Activated CD8-positive, alpha-beta T cell treated with anti-CD3 and anti-CD28 coated beads, Interleukin-2, amount 10 ng/mL, durations not matched to agents 7 days and 5 days (primary cell): ENCODE results near the gene SFSWAP. TPM values are rescaled to one million over a fixed set of nuclear protein-coding genes. Genes with fewer than 3 reads are reported as not detected.
"Not testable (repeated sequence)": the region's sequence is repeated elsewhere in the genome, so short reads cannot be mapped to it uniquely, and the experiment has no call there.

Experiments used
- ATAC-seq: fragments of 150-1000 bp; cut with Tn5 transposase; one replicate; pipeline ENCODE4 v1.10.0; 2021; ENCODE audit warnings: moderate library complexity
- CTCF ChIA-PET: fragments of 350-600 bp; sonication (Branson Sonifier 250); formaldehyde crosslinking; loops from one replicate; lab custom pipeline; 2021; ENCODE audit warnings: antibody characterized with exemption; lab: Charles Lee
- POLR2A ChIA-PET: fragments of 350-600 bp; sonication (Branson Sonifier 250); formaldehyde crosslinking; loops from one replicate; lab custom pipeline; 2021; ENCODE audit warnings: antibody characterized with exemption; lab: Charles Lee
- DNase-seq: peaks from one replicate; pipeline ENCODE4 v3.0.0-alpha.2; 2020
- H3K27ac Mint-ChIP-seq: one replicate; pipeline ENCODE4 v1.8.0; 2021; ENCODE audit warnings: mild to moderate bottlenecking, mixed read lengths
- H3K27me3 Mint-ChIP-seq: one replicate; pipeline ENCODE4 v1.8.0; 2021; ENCODE audit warnings: low read depth, mixed read lengths
- H3K36me3 Mint-ChIP-seq: one replicate; pipeline ENCODE4 v1.8.0; 2021; ENCODE audit warnings: low read depth, mixed read lengths
- H3K4me1 Mint-ChIP-seq: one replicate; pipeline ENCODE4 v1.8.0; 2021; ENCODE audit warnings: low read depth, mixed read lengths
- H3K4me3 Mint-ChIP-seq: one replicate; pipeline ENCODE4 v1.8.0; 2021; ENCODE audit warnings: mild to moderate bottlenecking, mixed read lengths
- H3K9me3 Mint-ChIP-seq: one replicate; pipeline ENCODE4 v1.8.0; 2022; ENCODE audit warnings: mixed read lengths; ENCODE audit not compliant: insufficient read depth
- total RNA-seq, 2 experiments: library from RNA; stranded (reverse); gene quantifications; one replicate each; pipeline ENCODE4 v1.2.3, GENCODE V29; 2021

SFSWAP gene
- total RNA-seq, 2 experiments from 2014 or later: 50.4 to 53.6 TPM

DNA sequence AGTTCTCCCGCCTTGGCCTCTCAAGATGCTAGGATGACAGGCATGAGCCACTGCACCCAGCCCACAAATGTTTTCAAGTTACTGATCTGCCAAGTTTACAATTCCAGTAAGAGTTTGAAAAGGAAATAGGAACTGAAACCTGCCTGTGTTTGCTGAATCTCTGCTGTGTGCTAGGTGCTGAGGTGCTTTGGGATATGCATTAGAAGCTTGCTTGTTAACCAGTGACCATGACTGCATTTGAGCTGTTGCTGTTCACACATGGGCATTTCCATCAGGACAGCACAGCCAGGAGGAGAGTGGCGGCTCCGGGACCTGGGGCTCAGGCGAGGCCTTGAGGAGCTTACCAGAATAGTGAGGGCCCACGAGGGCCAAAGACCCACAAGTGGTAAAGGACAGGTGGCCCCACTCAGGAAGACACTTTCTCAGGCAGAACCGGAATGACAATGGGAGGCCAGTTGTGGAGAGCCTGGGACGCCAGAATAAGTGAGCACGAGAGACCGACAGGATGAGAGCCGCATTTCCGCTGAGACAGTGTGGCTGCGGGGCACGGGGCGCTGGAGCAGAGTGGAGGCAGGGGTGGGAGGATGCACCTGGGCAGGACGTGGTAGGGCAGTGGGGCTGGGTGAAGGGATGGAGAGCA, 62.8 kb downstream of the SFSWAP start:
- H3K27me3 Mint-ChIP-seq: no peaks in the 10 kb centered on the region
- H3K27ac Mint-ChIP-seq: peak overlapping the region; percentile 66
- peaks cover 59% of the 10 kb centered on the region for H3K36me3 Mint-ChIP-seq
- no peaks in the 10 kb centered on the region for H3K9me3 Mint-ChIP-seq
- DNase-seq (peak; percentile 50), ATAC-seq (peak; percentile 68)
- peaks cover 24% of the 10 kb centered on the region for H3K4me1 Mint-ChIP-seq
- ChIA-PET CTCF (no interaction called here), POLR2A (no interaction called here)
- H3K4me3 Mint-ChIP-seq: no peak overlapping the region

DNA sequence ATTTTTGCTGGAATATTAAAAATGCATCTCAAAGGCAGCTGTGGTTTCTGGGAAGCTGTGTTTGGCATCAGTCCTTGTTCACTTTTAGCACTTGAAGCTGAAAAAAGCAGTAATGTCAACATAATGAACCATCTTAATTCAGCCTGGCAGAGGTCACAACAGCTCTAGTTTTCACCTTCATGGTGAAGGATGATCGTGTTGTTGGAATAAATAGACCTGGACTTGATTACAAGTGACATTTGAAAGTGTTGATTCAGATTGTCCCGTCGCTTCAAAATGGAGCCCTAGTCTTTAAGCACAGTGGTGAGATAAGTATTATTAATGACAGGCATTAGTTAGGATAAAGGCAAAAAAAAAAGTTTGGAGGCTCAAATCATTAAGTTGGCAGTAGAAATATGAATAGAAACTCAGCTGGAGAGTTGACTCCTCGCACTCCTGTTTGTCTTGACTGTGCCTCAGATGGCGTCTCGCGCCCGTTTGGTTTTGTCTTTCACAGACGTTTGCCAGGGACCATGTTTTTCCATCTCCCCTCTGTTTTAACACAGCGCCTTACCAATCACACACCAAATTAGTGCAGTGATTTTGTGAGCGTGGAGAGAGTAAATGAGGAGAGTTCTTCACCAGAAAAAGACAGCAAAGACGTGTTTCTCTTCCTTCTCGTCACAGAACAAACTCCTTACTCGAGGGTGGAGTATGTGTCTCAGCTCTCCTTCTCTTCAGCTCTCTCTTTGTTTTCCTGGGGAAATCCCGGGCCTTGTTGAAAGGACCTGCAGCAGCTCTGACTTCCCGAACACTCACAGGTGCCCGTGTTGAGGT, 63.9 kb downstream of the SFSWAP start:
- H3K27me3 Mint-ChIP-seq: no peaks in the 10 kb centered on the region
- H3K4me3 Mint-ChIP-seq: no peak overlapping the region
- ATAC-seq: no peak
- DNase-seq: no peak
- H3K36me3 Mint-ChIP-seq: peaks cover 57% of the 10 kb centered on the region
- H3K9me3 Mint-ChIP-seq: no peaks in the 10 kb centered on the region
- POLR2A ChIA-PET: no interaction called here
- peaks cover 24% of the 10 kb centered on the region for H3K4me1 Mint-ChIP-seq
- H3K27ac Mint-ChIP-seq: no peak overlapping the region
- CTCF ChIA-PET: interaction anchor here (0.7 kb wide), 1 partner anchor 667 kb away, joined by 3 read pairs; no protein-coding TSS in a partner anchor

DNA sequence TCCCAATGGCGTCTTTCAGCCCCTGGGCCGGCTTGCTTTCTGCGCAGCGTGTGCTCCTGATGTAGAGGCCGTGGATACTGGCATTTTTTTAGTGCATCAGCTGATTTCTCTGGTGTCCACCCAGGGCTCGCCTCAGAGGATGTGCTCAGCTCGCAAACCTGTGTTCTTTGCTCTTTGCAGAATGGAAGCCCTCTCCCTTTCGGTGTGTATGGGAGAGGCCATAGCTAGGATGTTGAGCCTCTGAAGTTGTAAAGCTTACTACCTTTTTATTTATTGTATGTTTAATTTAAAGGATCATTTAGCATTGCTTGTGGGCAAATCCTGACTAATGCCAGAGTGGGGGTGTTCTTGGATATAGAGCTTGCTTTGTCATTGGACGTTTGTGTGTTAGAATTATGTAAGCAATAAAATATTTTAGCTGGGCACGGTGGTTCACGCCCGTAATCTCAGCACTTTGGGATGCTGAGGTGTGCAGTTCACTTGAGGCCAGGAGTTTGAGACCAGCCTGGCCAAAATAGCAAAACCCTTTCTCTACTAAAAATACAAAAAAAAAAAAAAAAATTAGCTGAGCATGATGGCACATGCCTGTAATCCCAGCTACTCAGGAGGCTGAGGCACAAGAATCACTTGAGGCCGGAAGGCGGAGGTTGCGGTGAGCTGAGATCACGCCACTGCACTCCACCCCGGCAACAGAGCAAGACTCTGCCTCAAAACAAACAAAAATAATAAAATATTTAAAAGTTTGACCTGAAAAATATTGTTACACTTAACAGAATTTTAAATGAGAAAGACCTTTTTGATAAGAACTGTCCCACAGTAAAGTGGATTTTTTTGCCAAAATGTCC, 64.7 kb downstream of the SFSWAP start:
- Mint-ChIP-seq H3K36me3 (peaks cover 57% of the 10 kb centered on the region), H3K4me1 (peaks cover 24% of the 10 kb centered on the region), H3K9me3 (no peaks in the 10 kb centered on the region), H3K4me3 (no peak overlapping the region), H3K27ac (no peak overlapping the region), H3K27me3 (no peaks in the 10 kb centered on the region)
- ChIA-PET CTCF (interaction anchor here (0.7 to 1.0 kb wide), 2 partner anchors 39 to 668 kb away, joined by 3 read pairs; no protein-coding TSS in a partner anchor), POLR2A (no interaction called here)
- no peak for DNase-seq
- no peak for ATAC-seq

- no peak overlapping the region for H3K4me3 Mint-ChIP-seq
- no peak overlapping the region for H3K27ac Mint-ChIP-seq
- peaks cover 54% of the 10 kb centered on the region for H3K36me3 Mint-ChIP-seq
Observed at GRCh38 chr12:131776237-131776889, 65.5 kb downstream of the SFSWAP start.

GRCh38 chr12:131777269-131777668, 66.4 kb downstream of the SFSWAP start:
- ATAC-seq, H3K4me3 Mint-ChIP-seq, H3K9me3 Mint-ChIP-seq, CTCF ChIA-PET, H3K27ac Mint-ChIP-seq, POLR2A ChIA-PET, DNase-seq, H3K27me3 Mint-ChIP-seq: not testable (repeated sequence)
- H3K4me1 Mint-ChIP-seq: peaks cover 24% of the 10 kb centered on the region
- peaks cover 55% of the 10 kb centered on the region for H3K36me3 Mint-ChIP-seq

More at GRCh38 chr12:131776237-131776889, 65.5 kb downstream of the SFSWAP start:
- ChIA-PET CTCF (interaction anchor here (1.0 kb wide), 1 partner anchor 40 kb away, joined by 3 read pairs; no protein-coding TSS in a partner anchor), POLR2A (interaction anchor here (0.6 kb wide), 1 partner anchor 354 kb away, joined by 4 read pairs; no protein-coding TSS in a partner anchor)
- Mint-ChIP-seq H3K4me1 (peaks cover 24% of the 10 kb centered on the region), H3K27me3 (no peaks in the 10 kb centered on the region), H3K9me3 (no peaks in the 10 kb centered on the region)
- DNase-seq (no peak), ATAC-seq (peak; percentile 36)

- Mint-ChIP-seq H3K27ac (no peak overlapping the region), H3K36me3 (peaks cover 48% of the 10 kb centered on the region), H3K4me3 (no peak overlapping the region), H3K4me1 (peaks cover 12% of the 10 kb centered on the region), H3K27me3 (no peaks in the 10 kb centered on the region), H3K9me3 (no peaks in the 10 kb centered on the region)
- ChIA-PET CTCF (no interaction called here), POLR2A (no interaction called here)
- ATAC-seq (no peak), DNase-seq (no peak)
Observed at GRCh38 chr12:131779027-131779426, 68.1 kb downstream of the SFSWAP start.

- Mint-ChIP-seq H3K4me1 (no peaks in the 10 kb centered on the region), H3K27me3 (no peaks in the 10 kb centered on the region), H3K9me3 (no peaks in the 10 kb centered on the region), H3K36me3 (peaks cover 40% of the 10 kb centered on the region), H3K4me3 (no peak overlapping the region), H3K27ac (no peak overlapping the region)
- POLR2A ChIA-PET: no interaction called here
- DNase-seq (no peak), ATAC-seq (no peak)
- CTCF ChIA-PET: no interaction called here
Observed at GRCh38 chr12:131782061-131782460, 71.2 kb downstream of the SFSWAP start.

DNA sequence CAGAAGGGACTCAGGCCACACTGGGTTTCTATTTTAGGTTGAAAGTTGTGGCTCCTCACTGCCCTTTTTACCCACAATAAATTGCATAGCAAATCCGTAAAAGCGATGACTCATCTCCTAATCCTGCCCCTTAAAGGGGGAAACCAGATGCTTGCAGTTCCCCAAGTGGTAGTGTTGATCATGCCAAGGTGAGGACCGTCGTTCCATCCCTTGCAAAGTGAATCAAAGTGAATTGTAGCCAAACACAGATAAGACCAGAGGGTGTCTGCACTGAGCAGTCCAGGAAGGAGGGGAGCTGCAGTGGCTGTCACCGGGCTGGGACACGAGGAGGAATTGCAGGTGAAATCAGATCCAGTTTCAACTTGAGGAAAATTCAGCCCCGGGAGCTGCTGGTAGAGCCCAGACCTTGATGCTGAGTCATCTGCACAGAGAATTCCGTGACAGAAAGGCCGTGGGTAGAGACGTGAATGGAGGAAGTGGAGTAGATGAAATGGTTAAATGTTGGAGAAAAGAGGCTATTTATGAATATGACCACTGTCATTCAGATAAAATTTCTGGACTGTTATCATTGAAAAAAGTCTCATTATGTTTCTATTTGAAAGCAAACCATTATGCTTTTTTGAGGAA, 73.1 kb downstream of the SFSWAP start:
- H3K27ac Mint-ChIP-seq: no peak overlapping the region
- no peaks in the 10 kb centered on the region for H3K27me3 Mint-ChIP-seq
- CTCF ChIA-PET: no interaction called here
- DNase-seq (no peak), ATAC-seq (no peak)
- H3K4me3 Mint-ChIP-seq: no peak overlapping the region
- POLR2A ChIA-PET: no interaction called here
- H3K4me1 Mint-ChIP-seq: no peaks in the 10 kb centered on the region
- H3K9me3 Mint-ChIP-seq: no peaks in the 10 kb centered on the region
- H3K36me3 Mint-ChIP-seq: peaks cover 30% of the 10 kb centered on the region

DNA sequence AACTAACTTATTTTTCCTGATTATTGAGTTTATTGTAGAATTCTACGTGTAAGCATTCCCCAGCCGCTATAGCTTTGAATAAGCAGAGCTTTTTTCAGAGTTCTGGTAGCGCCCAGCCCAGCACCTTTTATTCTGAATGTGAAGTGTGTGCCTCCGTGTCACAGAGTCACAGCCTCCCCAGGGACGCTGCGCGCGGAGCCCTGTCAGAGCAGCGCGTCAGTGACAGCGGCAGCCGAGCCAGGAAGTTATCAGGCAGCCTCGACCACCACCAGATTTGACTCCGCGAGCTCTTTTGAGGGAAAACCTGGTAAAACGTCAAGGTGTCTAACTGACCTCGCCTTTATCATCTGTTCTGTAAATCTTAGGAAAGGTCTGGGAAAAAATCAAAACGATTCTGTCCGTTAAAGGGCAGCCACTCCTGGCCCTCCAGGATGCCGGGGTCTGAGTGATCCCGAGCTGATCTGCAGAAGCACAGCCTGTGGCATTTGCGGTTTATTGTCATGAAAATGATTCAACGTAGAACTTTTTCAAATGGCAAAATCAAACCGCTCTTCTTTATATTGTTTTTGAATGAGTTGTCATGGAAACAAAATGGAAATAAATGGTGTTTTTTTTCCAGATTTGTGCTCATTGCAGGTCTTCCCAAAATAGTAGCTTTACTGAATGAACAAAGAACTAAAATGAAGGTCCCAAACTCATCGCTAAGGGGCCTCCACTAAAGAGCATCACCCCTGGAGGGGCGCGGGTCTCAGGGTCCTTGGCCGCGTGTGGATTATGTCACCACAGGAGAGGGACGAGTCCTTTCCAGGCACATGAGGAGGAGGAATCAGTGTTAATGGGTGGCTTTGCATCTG, 74.2 kb downstream of the SFSWAP start:
- peaks cover 37% of the 10 kb centered on the region for H3K36me3 Mint-ChIP-seq
- CTCF ChIA-PET: no interaction called here
- H3K27ac Mint-ChIP-seq: no peak overlapping the region

DNA sequence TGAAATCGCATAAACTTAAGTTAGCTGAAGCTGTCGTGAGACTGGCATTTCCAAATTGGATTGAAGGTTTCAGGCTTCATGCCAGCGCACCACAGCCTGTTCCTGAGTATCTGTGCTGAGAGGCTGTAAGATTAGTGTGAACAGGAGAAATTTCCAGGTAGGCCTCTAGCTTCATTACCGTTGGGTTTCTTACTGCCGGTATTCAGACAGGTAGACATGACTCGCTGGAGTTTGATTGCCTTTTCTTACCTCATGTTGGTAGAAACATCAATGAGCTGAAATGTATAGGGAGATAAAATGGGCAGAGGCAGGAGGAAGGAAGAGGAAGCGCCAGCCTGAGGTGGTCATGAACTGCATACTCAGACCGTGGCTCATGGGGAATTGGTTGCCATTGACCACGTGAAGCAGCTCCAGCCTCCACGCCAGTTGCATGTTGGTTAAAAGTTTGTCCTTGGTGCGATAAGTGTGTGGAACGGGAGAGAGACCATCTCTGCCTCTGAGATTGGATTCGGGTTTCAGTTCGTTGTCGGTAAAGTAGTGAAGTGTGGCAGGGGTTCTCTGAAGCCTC, 75.0 kb downstream of the SFSWAP start:
- H3K4me1 Mint-ChIP-seq: no peaks in the 10 kb centered on the region
- no peak for ATAC-seq
- POLR2A ChIA-PET: no interaction called here
- peaks cover 42% of the 10 kb centered on the region for H3K36me3 Mint-ChIP-seq
- DNase-seq: no peak
- no peaks in the 10 kb centered on the region for H3K9me3 Mint-ChIP-seq
- CTCF ChIA-PET: no interaction called here
- H3K27ac Mint-ChIP-seq: no peak overlapping the region
- H3K27me3 Mint-ChIP-seq: no peaks in the 10 kb centered on the region
- H3K4me3 Mint-ChIP-seq: no peak overlapping the region

More for the DNA sequence above, 74.2 kb downstream of the SFSWAP start:
- no peaks in the 10 kb centered on the region for H3K4me1 Mint-ChIP-seq
- POLR2A ChIA-PET: no interaction called here
- H3K9me3 Mint-ChIP-seq: no peaks in the 10 kb centered on the region
- DNase-seq (no peak), ATAC-seq (no peak)
- H3K4me3 Mint-ChIP-seq: no peak overlapping the region
- H3K27me3 Mint-ChIP-seq: no peaks in the 10 kb centered on the region
